Upper lobe of left lung (tissue), 4 donors: ENCODE results near the gene LRRC26.

Experiments used
- CTCF ChIP-seq, 6 experiments: fragments of 450-650 bp in 4 of 6; fragments of 200-600 bp in 2 of 6; sonication (generic) in 2 of 6; IDR thresholded peaks; one replicate each; pipeline ENCODE4 v1.5.1; 2016 to 2019; ENCODE audit warnings: antibody characterized with exemption in 6 of 6
- EP300 ChIP-seq, 4 donors: sonication (generic); formaldehyde crosslinking; IDR thresholded peaks; one replicate each; pipeline ENCODE4 v1.5.1; 2017; ENCODE audit warnings: antibody characterized with exemption in 4 of 4, control low read depth in 2 of 4
- POLR2A ChIP-seq, 4 donors: fragments of 450-650 bp; IDR thresholded peaks; one replicate each; pipeline ENCODE4 v1.5.1; 2016 to 2017; ENCODE audit warnings: antibody characterized with exemption in 4 of 4, mild to moderate bottlenecking in 2 of 4
- POLR2AphosphoS5 ChIP-seq, 2 donors: sonication (generic); formaldehyde crosslinking; IDR thresholded peaks; one replicate each; pipeline ENCODE4 v1.5.1; 2017; ENCODE audit warnings: antibody characterized with exemption in 2 of 2

- TF ChIP-seq POLR2A (IDR thresholded peaks at IDR 0.05) (no peak), CTCF (IDR thresholded peaks at IDR 0.05) (no peak), POLR2AphosphoS5 (IDR thresholded peaks at IDR 0.05) (no peak), EP300 (IDR thresholded peaks at IDR 0.05) (no peak)
Measured at GRCh38 chr9:137164370-137165249, 5.2 kb downstream of the LRRC26 start.
